ENCODE results near the gene CELA2A. TPM values are rescaled to one million over a fixed set of nuclear protein-coding genes. Genes with fewer than 3 reads are reported as not detected.

The CELA2A gene
- total RNA-seq, 3 donors from 2014 or later (not counting 1 experiment from before 2014, with no cell fraction given), result not detected

GRCh38 chr1:15425521-15425920, 31.0 kb upstream of the CELA2A start:
- intact Hi-C loops (cut with micrococcal nuclease), result no loop called here

GRCh38 chr1:15425958-15426357, 30.6 kb upstream of the CELA2A start:
- Mint-ChIP-seq H3K9me3 (no peaks in the 10 kb centered on the region), H3K36me3 (peaks cover 8% of the 10 kb centered on the region), H3K4me1 (peaks cover 61 to 93% of the 10 kb centered on the region in 2 donors), H3K27ac (peak overlapping the region; percentile 93 to 100), H3K27me3 (ENCODE audit: low read depth in 2 of 2) (no peaks in the 10 kb centered on the region), H3K4me3 (peak overlapping the region; percentile 78)
- Histone ChIP-seq H3K36me3 (ENCODE audit: control insufficient read depth, insufficient read depth, low read length) (peaks cover 74% of the 10 kb centered on the region), H3K9me3 (ENCODE audit: control insufficient read depth, insufficient read depth, low read length) (no peaks in the 10 kb centered on the region), H3K4me1 (ENCODE audit: control insufficient read depth, insufficient read depth, low read length) (peaks cover 79% of the 10 kb centered on the region), H3K27me3 (ENCODE audit: control insufficient read depth, insufficient read depth, low read length) (no peaks in the 10 kb centered on the region), H3K4me3 (ENCODE audit: low read length) (no peak overlapping the region), H3K27ac (ENCODE audit: low read length) (peak overlapping the region; percentile 32)
- TF ChIP-seq CTCF (IDR thresholded peaks at IDR 0.05), result no peak
- DNase-seq (no peak), ATAC-seq (no peak)
- 78% methylated on average over 5 of the region's 6 CpGs for WGBS (ENCODE audit: insufficient coverage)
- intact Hi-C loops (cut with micrococcal nuclease), result no loop called here

More at GRCh38 chr1:15425521-15425920, 31.0 kb upstream of the CELA2A start:
- Mint-ChIP-seq H3K27ac (peak overlapping the region; percentile 93 to 100), H3K4me1 (peaks cover 65 to 93% of the 10 kb centered on the region in 2 donors), H3K27me3 (ENCODE audit: low read depth in 2 of 2) (no peaks in the 10 kb centered on the region), H3K36me3 (peaks cover 8% of the 10 kb centered on the region), H3K9me3 (no peaks in the 10 kb centered on the region), H3K4me3 (peak overlapping the region; percentile 35)
- ATAC-seq (no peak), DNase-seq (no peak)
- H3K36me3 ChIP-seq (ENCODE audit: control insufficient read depth, insufficient read depth, low read length), result peaks cover 74% of the 10 kb centered on the region
- H3K27ac ChIP-seq (ENCODE audit: low read length), result no peak overlapping the region
- TF ChIP-seq CTCF (IDR thresholded peaks at IDR 0.05), result no peak
- no peaks in the 10 kb centered on the region for H3K9me3 ChIP-seq (ENCODE audit: control insufficient read depth, insufficient read depth, low read length)
- H3K4me1 ChIP-seq (ENCODE audit: control insufficient read depth, insufficient read depth, low read length), result peaks cover 81% of the 10 kb centered on the region
- no peaks in the 10 kb centered on the region for H3K27me3 ChIP-seq (ENCODE audit: control insufficient read depth, insufficient read depth, low read length)
- WGBS (ENCODE audit: insufficient coverage), result 95% methylated on average over 10 of the region's 10 CpGs
- H3K4me3 ChIP-seq (ENCODE audit: low read length), result no peak overlapping the region

- Histone ChIP-seq H3K36me3 (ENCODE audit: control insufficient read depth, insufficient read depth, low read length) (peaks cover 75% of the 10 kb centered on the region), H3K4me1 (ENCODE audit: control insufficient read depth, insufficient read depth, low read length) (peaks cover 79% of the 10 kb centered on the region), H3K27ac (ENCODE audit: low read length) (peak overlapping the region; percentile 32), H3K9me3 (ENCODE audit: control insufficient read depth, insufficient read depth, low read length) (no peaks in the 10 kb centered on the region), H3K27me3 (ENCODE audit: control insufficient read depth, insufficient read depth, low read length) (no peaks in the 10 kb centered on the region), H3K4me3 (ENCODE audit: low read length) (no peak overlapping the region)
- Mint-ChIP-seq H3K4me1 (peaks cover 54 to 86% of the 10 kb centered on the region in 2 donors), H3K36me3 (peaks cover 8% of the 10 kb centered on the region), H3K4me3 (peak overlapping the region; percentile 78), H3K27me3 (ENCODE audit: low read depth in 2 of 2) (no peaks in the 10 kb centered on the region), H3K27ac (peak overlapping the region; percentile 93 to 100), H3K9me3 (no peaks in the 10 kb centered on the region)
- TF ChIP-seq CTCF (IDR thresholded peaks at IDR 0.05), result no peak
- ATAC-seq (peak in 1 of 3 donors; percentile 6), DNase-seq (peak in 1 of 2 donors; percentile 12)
- WGBS (ENCODE audit: insufficient coverage), result 85% methylated on average over 30 of the region's 30 CpGs
- intact Hi-C loops (cut with micrococcal nuclease), result no loop called here
These were observed 29.8 kb upstream of the CELA2A start for GRCh38 chr1:15426492-15427279.
